CD4-positive, alpha-beta T cell treated with Interleukin-12 subunit alpha and Interleukin-12 subunit beta, for 1 hour (primary cell): ENCODE data around the gene OLA1.

Source experiments
- DNase-seq: peaks from one replicate; pipeline ENCODE4 v3.0.0-alpha.2; 2020

Gene OLA1

DNA sequence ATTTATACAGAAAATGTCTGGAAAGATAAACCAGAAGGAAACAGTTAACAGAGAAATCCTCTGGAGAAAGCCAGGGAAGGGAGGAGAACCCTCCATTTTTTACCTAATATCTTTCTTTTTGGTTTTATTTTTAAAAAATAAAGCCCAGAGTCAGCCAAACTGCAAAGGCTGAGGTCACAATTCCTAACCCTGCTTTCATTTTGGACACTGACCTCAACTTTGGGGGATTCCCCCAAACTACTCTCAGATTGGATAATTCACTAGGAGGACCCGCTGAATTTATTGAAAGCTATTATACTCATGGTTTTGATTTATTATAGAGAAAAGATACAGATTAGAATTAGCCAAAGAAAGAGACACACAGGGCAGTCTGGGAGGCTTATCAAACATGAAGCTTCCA is 189.9 kb downstream of the OLA1 start:
- DNase-seq = no peak

DNA sequence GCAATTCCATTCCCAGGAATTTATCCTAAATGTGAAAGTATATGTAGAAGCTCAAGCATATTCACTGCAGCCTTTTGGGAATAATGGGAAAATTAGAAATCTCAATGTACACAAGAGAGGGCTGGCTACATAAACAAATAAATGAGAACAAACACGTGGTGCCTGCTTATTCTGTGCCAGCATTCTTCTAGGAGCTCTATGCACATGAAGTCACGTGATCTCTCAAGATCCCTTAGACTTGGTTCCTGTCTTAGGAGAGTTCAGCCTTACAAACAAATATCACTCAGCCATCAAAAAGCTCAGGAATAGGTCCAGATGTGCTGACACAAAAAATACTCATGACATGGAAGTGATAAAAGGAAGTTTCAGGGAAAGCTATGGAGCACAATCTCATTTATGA is 190.3 kb downstream of the OLA1 start:
- DNase-seq = no peak

DNA sequence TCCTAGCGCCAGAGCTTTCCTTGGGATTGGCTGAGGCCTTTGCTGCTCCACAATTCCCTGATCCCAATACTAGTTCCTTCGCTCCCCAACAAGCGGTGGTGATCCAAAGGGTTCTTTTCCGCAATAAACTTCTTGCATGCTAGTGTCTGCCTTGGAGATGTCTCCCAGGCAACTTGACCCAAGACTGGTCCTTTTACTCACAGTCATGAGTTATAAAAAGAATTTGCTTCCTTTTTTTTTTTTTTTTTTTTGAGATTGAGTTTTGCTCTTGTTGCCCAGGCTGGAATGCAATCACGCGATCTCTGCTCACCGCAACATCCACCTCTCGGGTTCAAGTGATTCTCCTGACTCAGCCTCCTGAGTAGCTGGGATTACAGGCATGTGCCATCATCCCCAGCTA is 193.4 kb downstream of the OLA1 start:
- no peak for DNase-seq

DNA sequence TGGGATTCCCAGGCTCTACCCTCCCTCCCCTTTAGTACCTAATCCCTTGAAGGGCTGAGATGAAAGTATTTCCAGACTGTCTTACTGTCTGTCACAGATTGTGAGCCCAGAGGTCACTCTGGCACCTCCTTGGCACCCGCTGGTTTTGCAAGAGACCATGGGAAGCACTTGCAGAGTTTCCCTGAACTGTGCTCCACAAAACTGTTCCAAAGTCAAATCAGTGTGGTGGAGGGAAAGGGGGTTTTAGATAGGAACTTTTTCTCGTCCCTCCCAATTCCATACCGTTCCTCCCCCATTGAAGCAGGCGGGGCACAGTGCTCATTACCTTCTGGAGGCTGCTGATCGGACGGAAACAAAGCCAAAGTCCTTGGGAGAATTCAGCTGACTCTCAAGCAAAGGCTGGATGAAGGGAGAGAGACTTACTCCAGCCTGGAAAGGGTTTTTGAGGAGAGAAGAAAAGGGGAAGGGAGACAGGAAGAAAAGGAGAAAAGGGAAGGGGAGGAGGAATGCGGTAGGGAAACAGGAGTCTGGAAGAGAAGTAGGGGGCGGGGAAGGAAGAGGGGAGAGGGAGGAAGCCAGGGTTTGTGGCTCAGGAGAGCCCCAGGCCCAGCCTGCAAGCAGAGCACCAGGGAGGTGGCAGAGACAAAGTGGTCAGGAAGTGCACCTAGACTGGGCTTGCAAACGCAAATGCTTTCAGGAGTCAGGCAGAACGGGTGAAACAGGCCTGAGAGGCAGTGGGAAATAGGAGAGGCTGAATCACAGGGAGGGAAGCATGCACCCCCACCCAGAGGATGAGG is 194.8 kb downstream of the OLA1 start:
- no peak for DNase-seq

DNA sequence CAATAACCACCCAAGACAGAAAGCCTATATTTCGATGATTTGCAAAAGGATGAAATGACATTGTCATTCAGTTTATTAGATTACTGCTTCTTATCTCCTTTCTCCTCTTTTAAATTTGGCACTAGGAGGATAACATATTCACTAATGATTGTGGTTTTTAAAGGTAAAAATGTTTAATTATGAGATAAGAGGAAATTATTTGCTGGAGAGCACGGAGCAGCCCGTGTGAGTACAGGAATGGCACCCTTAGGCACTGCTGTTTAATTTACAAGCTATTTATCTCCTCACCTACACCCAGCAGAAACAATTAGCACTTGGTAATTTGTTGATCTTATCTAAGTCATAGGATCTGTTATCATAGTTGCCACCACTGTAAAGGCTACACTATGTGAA is 195.8 kb downstream of the OLA1 start:
- DNase-seq = no peak

DNA sequence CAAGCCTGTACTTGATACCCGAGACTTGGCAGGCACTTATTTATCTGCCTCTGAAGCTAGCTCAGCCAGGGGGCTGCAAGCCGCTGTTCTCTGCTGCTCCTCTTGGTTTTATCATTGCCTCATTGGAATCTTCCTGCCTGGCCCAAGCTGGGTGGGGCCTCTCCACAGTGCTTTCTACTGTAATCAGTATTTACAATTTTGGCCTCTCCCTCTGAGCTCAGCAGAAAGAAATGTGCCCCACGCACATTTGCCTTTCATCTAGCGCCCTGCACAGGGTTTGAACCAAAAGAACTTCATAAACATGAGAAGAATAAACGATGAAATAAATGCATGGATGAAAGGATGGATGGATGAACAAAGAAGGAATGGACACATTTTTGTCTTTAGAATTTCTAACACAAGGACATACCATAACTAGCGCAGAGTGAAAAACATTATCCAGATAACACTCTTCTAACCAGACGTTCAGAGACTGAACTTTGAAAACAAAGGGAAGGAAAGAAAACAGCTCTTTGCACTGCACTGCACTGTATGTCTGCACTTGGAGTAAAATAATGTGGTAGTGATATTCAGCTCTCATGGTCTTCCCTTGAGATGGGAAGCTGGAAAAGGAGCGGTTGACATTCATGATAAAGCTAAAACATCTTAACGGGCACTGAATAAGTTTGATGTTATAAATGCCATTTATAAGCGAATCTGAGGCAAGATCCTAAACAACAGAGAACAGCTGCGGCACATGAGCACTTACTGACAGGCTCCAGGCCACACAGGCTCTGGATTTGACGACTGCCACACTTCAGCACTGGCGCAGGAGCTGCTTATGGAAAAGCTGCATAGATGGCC is 196.4 kb downstream of the OLA1 start:
- DNase-seq = no peak

DNA sequence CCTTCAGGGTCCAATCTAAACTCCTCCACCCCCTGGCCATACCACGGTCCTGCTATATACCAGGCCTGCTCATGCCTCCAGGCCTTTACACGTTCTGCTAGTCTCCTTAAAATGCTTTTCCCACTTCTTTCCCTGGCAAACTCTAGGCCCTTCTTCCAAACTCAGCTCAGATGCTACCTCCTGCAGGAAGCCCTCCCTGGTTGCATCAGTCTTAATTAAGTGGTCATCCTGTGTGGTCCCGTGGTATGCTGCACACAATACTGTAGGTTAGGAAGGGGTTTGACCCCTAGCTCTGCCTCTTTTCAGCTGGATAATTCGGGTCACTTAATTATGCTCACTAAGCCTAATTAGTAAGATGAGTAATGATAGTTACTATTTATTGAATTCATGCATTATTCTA is 197.3 kb downstream of the OLA1 start:
- DNase-seq = no peak

DNA sequence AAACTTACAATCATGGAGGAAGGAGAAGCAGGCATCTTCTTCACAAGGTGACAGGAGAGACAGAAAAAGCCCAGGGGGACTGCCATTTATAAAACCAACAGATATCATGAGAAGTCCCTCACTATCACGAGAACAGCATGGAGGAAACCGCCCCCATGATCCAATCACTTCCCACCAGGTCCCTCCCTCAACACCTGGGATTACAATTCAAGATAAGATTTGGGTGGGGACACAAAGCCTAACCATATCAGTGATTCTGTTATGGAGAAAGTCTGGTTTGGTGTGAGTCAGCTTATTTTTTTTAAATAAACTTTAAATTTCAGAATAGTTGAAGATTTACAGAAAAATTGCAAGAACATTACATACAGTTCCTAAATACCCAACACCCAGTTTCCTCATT is 198.4 kb downstream of the OLA1 start:
- no peak for DNase-seq

DNA sequence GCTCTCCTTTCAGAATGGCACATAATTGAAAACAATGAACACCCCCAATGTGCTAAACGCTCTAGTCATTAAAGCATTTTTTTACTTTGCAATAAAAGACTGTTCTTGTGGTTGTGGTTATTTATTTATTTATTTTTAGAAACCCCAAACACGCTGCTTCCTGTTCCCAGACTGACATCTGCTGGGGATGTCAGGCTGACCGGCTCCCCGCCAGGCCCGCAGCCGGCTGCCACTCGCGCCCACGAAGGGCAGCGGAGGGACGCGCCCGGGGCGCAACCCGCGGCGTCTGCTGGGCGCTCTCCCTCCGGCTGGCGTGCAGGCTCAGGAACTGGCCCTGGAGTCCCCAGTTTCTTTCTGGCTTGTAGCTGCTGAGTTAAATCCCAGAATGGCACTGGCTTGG is 200.1 kb downstream of the OLA1 start:
- no peak for DNase-seq

DNA sequence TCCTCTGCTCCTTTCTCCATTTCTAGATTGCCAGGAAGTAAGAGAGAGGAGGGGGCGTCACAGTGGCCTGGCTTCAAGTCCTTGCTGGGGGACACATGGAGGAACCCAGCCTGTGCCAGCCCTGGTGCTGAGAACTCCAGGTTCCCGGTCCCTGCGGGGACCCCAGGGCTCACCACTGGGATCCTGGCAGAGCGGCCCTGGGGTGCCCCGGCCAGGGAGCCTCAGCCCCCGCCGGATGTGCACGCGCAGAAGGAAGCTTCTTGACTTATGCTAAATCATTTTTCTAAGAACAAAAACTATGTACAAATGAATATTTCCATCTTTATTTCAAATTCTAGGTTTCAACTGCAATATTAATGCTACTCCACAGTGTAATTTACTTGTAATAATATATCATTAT is 200.6 kb downstream of the OLA1 start:
- no peak for DNase-seq

DNA sequence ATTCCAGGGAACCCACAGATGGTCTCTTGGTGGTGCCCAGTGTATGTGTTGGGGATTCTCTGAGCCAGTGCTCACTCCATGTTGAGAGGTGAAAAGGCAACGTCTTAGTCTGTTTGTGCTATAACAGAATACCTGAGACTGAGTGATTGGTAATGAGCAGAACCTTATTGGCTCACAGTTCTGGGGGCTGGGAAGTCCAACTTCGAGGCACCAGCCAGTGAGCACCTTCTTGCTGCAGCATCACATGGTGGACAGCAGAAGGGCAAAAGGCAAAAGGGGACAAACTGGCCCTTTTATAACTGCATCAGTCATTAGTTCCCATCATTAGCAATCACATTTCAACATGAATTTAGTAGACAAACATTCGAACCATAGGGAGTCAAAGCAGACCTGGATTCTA is 202.2 kb downstream of the OLA1 start:
- no peak for DNase-seq

DNA sequence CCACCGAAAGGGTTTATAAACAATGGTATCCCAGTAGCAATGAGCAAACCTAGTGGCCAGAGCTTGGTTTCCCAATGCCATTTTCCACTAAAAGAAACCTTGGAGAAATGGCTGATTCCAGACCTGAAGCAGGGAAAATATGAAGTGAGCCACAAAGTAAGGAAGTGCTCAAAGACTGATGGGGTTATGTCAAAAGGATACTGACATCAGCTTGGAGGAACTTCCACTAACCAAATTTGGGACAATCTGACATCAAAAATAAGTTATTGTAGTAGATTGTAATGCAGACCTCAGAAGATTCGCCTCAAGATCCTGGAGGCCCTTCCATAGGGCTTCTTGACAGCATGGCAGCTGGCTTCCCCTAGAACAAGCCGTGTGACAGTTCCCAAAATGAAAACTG is 203.8 kb downstream of the OLA1 start:
- DNase-seq = no peak

DNA sequence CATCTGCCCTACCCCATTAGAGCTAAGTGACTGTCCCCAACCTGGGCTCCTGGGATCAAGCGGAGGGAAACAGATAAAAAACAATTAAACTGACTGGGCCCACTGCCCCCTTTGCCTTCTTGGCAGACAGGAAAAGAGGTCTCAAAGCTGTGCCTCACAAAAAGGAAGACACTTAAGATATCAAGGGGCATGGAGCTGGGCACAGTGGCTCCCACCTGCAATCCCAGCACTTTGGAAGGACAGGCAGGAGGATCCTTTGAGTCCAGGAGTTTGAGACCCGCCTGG is 208.0 kb downstream of the OLA1 start:
- no peak for DNase-seq

DNA sequence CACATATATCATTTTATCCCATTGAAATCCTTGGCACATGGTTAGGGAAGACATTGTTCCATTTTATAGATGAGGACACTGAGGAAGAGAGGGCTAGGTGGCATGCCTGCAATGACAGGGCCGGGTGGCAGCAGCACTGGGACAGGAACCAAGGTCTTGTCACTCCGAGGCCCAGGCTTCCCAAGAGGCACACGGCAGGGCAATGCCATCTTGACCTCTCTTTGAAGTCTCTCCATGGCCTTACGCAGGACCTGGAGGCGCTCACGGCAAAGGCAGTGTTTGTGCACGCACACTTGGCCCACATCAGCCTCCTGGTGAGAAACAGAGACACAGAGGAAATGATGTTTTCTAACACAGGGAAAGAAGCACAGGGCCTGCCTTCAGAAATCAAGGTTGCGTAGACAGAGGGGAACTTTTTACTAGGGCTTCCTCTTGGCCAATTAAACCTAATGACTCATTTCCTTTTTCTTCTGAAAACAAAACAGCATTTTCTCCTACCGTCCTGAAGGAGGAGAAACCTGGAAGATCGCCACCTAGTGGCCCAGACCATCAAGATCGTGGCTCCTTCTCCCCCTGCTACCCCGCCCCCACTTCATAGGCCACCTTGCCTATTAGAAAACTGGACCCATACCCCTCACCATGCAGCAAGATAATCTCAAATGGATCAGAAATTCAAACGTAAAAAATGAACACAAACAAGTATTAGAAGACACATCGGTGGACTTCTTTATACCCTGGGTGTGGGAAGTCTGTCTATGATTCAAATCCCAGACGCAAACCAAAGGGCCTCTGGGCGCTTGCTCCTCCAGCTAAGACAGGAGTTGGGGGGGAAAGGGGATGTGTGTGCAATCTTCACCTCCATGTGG is 208.5 kb downstream of the OLA1 start:
- peak; percentile 86 for DNase-seq

DNA sequence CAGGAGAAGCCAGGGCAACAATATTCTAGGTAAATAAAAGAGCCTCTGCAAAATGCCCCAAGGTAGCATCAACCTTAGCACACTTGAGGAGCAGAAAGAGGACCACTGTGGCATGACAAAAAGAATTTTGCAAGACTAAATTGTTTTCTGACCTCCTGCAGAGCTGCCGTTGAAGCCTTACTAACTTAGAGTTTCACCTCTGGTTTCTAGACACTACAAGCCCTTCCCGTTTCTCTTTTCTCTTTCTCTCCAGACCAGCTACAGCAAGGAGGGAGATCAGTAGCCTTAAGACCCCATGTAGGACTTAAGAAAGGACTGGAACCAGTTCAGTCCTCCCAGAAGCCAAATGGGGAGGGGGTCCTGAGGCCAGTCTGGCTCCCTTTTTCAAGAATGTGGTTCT is 209.9 kb downstream of the OLA1 start:
- DNase-seq = no peak

DNA sequence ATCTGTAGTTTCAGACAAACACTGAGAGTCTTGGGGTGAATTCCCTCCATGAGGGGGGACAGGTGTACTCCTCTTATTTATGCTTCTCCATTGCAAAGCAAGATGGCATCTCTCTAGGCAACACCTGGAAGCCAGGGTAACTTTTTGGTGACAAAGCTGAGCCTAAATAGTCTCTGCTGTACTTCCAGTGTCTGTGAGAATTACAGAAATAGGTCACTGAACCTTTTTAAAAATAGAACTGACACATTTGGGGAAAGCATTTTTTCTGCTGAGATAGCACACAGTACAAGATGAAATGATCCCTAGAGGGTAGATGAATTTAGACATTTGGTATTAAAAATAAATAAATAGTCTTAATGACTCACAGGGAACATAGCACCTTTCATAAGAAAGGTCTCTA is 211.5 kb downstream of the OLA1 start:
- DNase-seq = no peak

DNA sequence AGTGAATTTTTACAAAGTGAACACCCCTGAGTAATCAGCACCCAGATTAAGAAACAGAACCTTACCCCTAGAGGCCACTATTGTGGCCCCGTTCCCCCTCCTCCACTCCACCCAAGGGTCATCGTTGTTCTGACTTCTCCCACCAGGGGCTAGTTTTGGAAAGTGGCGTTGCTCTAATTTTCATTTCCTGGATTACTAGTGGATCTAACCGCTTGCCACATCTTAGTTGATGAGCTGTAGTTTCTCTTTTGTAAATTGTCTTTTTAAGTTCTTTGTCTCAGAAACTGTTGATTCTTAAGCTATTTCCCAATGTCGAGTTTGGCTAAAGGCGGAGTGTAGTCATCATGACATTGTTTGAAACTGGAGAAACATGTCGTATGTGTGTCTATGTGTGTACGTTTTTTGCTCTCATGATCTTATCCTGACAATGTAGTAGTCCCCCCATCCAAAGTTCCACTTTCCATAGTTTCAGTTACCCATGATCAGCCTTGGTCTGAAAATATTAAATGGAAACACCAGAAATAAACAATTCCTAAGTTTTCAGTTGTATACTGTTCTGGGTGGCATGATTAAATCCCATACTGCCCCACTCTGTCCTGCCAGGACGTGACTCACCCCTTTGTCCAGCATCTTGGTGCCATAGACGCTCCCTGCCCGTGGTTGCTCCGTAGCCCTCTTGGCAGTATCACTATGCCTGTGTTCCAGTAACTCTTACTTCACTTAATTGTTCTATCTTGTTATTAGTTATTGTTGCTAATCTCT is 212.2 kb downstream of the OLA1 start:
- DNase-seq = no peak

DNA sequence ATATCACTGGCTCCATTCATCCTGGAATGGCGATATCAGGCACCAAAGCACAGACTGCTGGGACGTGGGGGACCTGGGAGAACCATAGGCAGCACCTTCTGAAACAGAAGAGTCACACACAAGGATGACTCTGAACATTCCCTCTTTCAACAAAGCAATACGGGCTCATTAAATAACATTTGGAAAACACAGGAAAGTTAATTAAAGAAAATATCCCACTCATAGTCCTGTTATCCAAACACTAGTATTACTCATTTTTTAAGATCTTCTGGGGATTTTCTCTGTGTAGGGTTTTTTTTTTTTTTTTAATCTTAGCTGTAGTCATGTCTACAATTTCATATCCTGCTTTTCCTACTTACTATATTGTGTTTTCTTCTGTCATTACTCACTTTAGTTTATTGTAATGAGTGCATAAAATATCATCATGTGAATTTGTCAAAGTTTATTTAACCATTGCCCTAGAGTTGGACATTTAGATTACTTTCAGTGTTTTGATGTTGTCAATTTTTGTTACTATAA is 213.2 kb downstream of the OLA1 start:
- no peak for DNase-seq

DNA sequence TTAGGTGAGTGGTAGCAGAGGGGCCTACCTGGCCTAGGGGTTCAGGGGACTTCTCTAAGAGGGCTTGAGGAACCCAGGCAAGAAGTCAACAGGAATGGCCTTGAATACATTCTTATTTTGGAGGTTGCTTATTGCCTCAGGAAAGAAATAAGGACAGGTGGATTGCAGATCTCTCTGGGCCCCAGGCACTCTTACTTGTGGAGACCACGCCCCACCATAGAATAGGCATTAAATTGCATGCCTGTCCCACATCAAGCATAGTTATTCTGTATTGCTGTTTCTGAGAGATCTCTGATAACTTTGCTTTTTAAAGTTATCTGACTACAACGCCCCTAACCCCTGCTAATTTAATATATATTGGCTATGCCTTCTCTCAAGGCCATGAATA is 215.2 kb downstream of the OLA1 start:
- DNase-seq = no peak

DNA sequence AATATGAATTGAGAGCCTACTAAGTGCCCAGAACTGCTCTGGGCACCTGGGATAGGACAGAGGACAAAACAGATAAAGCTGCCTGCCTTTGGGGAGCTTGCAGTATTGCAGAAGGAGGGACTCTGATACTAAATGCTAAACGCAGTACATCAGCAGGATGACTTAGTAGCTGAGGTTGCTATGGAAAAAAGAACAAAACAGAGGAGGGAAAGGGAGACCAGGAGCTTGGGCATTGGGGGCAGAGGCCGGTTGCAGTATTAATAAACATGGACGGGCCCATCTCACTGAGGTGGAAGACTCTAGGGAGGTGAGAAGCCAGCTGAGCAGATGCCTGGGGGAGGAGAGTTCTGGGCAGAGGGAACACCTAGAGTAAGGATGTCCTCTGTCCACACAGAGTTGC is 217.1 kb downstream of the OLA1 start:
- no peak for DNase-seq

DNA sequence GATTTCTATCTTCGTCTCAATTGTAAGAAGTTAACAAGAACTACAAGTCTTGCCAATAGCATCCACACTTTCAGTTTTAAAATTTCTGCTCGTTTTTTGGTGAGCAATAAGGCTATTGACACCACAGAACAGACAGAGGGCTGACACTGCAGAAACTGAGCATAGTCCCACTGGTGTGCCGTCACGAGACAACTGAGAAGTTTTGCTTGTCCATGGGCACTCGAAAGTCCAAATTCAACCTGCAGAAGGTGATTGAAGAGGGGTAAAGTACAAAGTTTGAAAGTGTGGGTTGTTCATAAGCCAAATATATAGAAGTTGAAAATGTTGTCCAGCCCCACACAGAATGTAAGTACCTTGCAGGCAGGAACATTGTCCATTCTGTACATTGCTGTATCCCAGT is 219.4 kb downstream of the OLA1 start:
- no peak for DNase-seq

DNA sequence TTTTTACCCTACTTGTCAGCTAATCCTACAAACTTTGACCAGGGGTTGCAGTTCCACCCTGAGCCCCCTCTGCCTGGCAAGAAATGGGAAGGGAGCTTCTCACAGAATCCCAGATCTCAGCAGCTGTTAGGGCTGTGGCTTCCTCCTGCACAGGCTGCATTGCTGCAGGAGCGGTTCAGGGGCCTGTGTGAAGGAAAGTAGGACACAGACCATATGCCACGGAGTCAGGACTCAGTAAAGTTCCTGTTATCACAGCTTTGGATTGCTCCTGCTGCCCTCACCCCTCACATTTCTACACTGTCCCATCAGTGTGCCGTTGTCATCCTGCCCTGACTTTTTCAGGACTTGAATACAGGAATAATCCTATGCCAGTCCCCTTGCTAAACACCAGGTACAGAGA is 220.4 kb downstream of the OLA1 start:
- DNase-seq = no peak
